Activated naive CD4-positive, alpha-beta T cell (primary cell): ENCODE results near the gene BCLAF1.
A peak's percentile ranks its signal among the peaks of the same experiment; 100 is the strongest.
"Not testable (repeated sequence)": the region's sequence is repeated elsewhere in the genome, so short reads cannot be mapped to it uniquely, and the experiment has no call there.

Experiments used
- DNase-seq, 4 experiments: peaks; one replicate each; lab custom pipeline; 2025; lab: John Stamatoyannopoulos, UW

BCLAF1 gene

DNA sequence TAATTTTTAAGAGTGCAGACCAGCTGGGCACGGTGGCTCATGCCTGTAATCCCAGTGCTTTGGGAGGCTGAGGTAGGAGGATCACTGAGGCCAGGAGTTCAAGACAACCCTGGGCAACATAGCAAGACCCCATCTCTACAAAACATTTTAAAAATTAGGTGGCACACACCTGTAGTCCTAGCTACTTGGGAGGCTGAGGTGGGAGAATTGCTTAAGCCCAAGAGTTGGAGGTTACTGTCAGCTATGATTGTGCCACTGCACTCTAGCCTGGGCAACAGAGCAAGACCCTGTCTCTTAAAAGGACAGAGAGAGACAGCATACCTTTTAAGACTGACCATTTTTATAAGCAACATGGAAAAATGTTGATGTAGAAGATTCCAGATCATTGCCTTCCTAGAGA is 18.8 kb upstream of the BCLAF1 start:
- not testable (repeated sequence) for DNase-seq

DNA sequence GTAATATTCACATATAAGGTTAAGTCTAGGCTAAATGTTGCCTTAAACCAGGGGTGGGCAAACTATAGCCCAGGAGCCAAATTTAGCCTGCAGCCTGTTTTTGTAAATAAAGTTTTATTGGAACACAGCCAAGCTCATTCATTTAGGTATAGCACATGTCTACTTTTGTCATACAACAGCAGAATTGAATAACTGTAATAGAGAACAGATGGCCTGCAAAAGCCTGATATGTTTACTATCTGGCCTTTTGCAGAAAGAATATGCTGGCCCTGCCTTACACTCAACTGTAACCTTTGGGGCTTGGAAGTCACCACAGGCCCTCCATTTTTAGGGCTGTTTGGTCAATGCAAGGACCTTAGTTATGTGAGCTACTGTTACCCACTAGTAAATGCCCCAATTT is 17.7 kb upstream of the BCLAF1 start:
- DNase-seq = no peak

GRCh38 chr6:136306466-136306865 is 16.8 kb upstream of the BCLAF1 start:
- no peak for DNase-seq

DNA sequence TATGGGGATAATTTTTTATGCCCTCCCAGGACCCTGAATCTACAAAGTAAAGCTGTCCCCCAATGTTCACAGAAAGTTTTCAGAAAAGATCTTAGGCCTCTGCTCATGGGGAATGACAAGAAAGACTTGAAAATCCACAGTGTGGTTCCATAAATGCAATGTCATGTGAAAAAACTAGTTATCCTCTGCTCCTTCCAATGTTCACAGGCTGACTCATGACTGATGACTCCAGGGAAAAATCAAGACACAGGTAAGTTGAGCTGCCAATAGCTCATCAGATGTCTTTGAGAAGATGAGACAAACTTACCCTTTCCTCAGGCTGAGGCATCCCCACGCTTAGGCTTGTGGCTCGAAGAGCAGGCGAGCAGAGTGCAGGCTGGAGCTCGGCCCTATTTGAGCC is 14.8 kb upstream of the BCLAF1 start:
- no peak for DNase-seq

- DNase-seq = no peak
These were observed 13.9 kb upstream of the BCLAF1 start for GRCh38 chr6:136303516-136303915.

- DNase-seq = no peak
These were observed 5.0 kb upstream of the BCLAF1 start for GRCh38 chr6:136294621-136295020.

DNA sequence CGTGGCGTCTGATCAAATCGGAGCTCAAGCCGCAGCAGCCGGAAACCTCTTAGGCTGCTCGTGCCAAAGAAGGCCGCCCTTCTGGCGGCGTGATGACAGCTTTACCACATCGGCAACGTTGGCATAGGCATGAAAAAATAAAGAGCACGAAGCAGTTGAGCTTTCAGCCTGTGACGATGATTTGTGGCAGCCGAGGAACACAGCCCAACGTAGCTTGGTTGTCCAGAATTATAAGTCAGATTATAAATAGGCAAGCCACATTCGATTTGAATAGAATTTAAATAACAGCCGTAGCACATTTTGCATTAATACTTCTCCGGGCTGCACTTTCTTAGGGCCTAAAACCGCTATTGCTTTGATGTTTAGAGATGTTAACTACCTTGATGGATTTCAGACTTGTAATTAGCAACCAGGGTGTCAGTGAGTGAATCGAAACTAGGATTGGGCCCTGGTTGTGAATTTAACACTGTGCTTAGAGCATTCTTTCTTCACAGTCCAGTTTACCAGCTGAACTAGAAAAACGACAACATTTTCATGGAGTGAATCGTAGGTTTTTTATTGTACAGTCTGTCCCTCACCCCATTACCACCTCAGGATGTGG is 864 bp upstream of the BCLAF1 start:
- peak; percentile 27 to 74 (median 48) for DNase-seq

DNA sequence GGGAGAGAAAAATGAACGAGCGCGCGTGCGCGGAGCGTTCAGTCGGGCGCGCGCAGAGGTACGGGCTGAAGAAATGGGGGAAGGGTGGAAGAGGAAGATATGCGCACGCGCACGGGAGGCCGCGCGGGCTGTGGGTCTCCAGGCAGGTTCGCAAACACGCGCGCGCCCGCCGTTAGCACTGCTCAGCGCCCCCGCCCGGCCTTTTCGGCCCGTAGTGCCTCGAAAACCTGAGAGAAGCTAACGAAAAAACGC is 393 bp downstream of the BCLAF1 start:
- peak; percentile 88 to 93 (median 91) for DNase-seq

DNA sequence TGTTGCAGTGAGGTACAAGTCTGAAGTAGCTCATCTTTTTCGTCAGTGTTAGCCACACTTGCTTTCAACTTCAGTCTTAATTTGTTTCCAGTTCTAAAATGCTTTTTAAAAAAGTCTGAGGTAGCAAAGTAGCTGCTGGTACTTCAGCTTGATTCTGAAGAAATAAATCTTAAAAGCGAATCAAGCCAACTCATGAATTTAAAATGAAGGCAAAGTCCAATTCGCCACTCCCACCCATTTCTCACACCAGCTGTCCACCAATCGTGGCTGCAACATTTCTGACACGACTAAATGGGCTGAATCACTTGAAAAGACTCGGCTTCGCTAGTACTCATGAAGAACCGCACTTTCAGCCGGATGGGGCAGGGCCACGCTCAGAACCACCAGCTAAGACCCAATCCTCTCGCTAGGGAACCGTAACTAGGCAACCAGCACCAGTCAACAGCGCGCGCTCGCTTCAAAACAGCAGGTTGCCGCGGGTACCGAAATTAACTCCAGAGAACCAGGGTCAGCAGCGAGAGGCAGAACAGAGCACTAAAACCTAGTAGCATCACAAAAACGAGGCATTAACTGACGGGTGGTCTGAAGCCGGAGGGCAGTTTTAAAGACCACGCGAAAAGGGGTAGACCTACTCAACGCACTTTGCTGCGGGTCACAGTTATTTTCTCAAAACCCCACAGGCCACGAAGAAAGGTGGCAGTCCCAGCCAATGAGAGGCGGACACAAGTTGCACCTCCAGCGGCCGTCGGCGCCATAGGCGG is 900 bp downstream of the BCLAF1 start:
- DNase-seq = peak; percentile 54 to 84 (median 73)

DNA sequence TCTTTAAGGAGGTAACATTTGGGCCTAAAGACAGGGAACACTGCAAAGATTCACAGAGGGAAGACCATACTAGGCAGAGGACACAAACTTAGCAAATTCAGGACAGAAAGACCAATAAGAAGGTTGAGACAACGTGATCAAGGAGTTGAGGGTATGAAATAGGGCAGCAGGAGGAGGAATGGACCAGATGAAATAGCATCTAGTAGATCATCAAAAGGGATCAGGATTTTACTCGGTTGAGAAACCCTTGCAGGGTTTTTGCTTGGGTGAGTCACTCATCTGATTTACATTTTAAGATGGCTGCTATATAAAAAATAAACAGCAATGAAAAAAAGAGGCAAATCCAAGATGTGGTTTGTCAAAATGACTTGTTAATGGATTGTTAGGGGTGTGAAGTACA is 4.7 kb downstream of the BCLAF1 start:
- no peak for DNase-seq

GRCh38 chr6:136282906-136283305 is 6.7 kb downstream of the BCLAF1 start:
- no peak for DNase-seq

GRCh38 chr6:136280032-136280609 is 9.5 kb downstream of the BCLAF1 start:
- DNase-seq = no peak

DNA sequence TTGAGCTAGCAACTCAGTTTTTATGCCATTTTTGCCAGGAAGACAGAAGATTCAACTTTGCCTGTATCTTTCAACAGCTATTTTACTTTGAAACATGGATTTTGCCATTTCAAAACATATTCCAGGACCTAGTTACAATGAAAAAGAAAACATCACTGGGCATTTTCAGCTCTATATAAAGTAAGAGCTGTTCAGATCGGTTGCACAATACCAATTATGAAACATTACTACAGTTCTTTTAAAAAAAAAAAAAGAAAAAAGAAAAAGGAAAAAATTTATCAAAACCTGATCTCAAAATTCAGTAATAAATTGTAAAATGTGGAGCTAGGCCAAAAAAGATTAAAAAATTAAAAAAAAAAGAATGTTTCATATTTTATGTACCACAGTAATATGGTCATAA is 15.6 kb downstream of the BCLAF1 start:
- DNase-seq = no peak

GRCh38 chr6:136265101-136265500 is 24.5 kb downstream of the BCLAF1 start:
- no peak for DNase-seq

GRCh38 chr6:136262940-136263339 is 26.7 kb downstream of the BCLAF1 start:
- DNase-seq = no peak

GRCh38 chr6:136254851-136255466 is 34.7 kb downstream of the BCLAF1 start:
- no peak for DNase-seq

- no peak for DNase-seq
These were observed 35.9 kb downstream of the BCLAF1 start for GRCh38 chr6:136253734-136254133.

DNA sequence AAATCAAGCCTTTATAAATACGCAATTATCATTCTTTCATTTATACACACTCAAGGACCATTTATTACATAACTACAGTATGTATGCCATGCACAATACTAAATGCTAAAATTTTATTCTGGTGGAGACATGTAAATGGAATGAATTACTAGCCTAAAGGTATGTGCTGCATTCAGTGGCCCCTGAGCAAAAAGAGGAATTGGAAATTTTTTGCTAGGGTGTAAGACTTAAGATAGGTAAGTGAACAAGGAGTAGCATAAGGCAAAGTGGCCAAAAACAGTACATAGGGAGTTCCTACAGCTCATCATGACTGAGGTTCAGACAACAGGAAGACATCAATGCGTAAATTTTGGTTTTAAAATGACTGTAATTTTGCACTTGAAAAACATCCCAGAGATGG is 37.2 kb downstream of the BCLAF1 start:
- DNase-seq = no peak

- DNase-seq = no peak
These were observed 38.3 kb downstream of the BCLAF1 start for GRCh38 chr6:136251394-136251793.

- DNase-seq = no peak
These were observed 39.0 kb downstream of the BCLAF1 start for GRCh38 chr6:136250686-136251008.

DNA sequence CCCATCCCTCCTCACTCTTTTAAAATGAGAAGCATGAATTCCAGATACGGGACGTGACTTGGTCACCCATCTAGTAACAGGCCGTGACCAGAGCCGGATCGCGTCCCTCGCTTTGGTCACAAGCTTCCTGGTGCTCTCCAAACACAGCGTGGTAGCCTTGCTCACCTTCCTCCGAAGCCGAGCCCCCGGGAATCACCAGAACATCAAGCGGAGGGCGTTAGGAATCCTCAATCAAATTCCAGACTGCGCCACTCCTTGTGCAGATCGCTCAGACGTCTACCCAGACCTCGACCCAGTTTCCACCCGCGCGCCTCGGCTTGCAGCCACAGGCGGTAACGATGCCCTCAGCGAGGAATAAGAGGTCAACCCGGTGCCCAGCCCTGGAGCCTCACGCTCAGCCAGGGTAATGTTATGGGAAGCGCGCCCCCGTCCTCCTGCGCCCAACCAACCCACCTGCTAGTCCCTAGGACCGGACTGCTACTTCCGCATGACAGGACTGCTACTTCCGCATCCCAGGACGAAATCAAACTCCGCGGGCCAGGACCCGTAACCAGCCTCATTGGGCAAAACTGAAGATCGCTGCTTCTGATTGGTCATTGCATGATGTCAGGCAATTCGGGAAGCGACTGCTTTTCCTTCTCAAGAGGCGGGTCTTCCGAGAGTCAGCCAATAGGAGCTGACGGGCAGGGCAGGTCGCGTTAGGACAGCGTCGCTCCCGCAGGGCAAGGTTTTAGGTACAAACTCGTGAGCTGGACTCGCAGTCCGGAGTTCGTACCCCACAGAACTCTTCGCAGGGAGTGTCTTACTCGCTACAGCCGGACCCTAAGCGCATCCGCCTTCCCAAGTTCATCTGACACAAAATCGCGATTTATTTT is 39.6 kb downstream of the BCLAF1 start, which contains the start of gene MTFR2:
MTFR2 (minus strand) TSS at position 501 of the 875 bp plus-strand sequence. CDS start 1,212 bp downstream, outside the sequence.
- DNase-seq = peak; percentile 54 to 81 (median 71)

DNA sequence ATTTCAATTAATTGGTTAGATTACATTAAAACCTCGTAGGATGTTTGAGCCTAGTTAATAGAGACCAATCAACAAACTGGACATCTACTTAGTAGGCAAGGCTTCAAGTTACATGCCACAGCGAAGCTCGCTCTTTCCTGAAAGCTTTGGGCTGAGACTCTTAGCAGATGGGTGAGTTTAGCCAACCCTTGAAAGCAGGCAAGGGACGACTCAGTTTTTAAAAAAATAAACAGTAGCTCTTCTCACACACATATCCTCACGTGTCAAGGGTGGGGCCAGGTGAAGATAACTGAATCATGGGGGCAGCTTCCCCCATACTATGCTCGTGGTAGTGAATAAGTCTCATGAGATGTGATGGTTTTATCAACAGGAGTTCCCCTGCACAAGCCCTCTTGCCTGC is 40.3 kb downstream of the BCLAF1 start:
- DNase-seq = no peak
